ENCODE results near the gene CALU. TPM values are rescaled to one million over a fixed set of nuclear protein-coding genes. Genes with fewer than 3 reads are reported as not detected.

CALU gene
- total RNA-seq, 1 experiment from 2014 or later = 169 TPM

DNA sequence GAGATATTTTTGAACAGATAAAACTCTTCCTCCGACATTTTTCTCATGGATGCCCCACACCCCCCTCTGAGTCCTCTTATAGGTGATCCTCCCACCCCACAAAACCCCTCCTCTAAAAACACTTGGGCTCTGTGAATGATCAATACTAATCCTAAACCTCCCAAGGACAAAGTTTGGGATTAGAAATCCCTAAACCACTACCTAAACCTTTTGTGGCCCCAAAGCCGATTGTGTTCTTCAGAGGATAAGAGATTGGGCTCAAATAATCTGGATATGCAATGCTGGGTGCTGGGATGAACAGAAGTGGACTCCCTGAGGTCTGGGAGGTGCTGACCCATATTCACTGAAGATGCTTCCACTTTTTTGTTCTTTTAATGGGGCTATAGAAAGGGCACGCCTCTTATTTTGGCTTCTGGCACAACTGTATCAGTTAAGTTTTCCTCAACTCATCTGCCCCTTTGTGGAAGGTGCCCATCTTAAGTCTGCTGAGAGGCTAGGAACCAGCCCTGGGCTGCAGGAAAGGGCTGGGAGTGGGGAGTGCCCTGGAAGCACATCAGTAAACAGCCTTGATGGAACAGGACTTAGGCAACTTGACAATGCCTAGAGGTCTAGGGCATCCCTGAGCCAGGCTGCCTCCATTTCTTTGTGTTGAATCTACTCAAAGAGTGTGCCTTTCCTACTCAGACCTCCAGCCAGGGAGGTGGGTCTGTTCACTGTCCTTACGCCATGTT, 36.8 kb downstream of the CALU start, which contains the start of gene OPN1SW:
TSS of gene OPN1SW (minus strand) at position 51 of the 731 bp plus-strand sequence. CDS start at position 38, 13 bp downstream.
- BruUV-seq (replicated peaks) = no TSS peak
- peak; percentile 14 for ATAC-seq
- Histone ChIP-seq H3K4me3 (ENCODE audit: low read length) (no peak within 1 kb of the TSS), H3K36me3 (ENCODE audit: low read depth, low read length) (peaks cover 17% of the 10 kb centered on the region), H3K9me2 (replicated peaks; ENCODE audit: low read length) (no peaks in the 10 kb centered on the region), H3K27me3 (ENCODE audit: low read length) (no peaks in the 10 kb centered on the region), H3F3A (ENCODE audit: low read length, unreplicated experiment) (peaks cover 3% of the 10 kb centered on the region), H2AFZ (ENCODE audit: low read length) (no peak within 1 kb of the TSS), H3K9me3 (ENCODE audit: low read length) (no peaks in the 10 kb centered on the region), H4K20me1 (ENCODE audit: low read length) (no peaks in the 10 kb centered on the region), H3K9ac (ENCODE audit: low read length) (no peak within 1 kb of the TSS), H3K4me1 (ENCODE audit: insufficient read depth, low read length) (no peaks in the 10 kb centered on the region), H3K79me2 (ENCODE audit: low read length) (no peaks in the 10 kb centered on the region), H3K4me2 (ENCODE audit: low read length) (no peak within 1 kb of the TSS), H3K27ac (ENCODE audit: low read length) (no peak within 1 kb of the TSS)
- ChIA-PET POLR2A (ENCODE audit: unreplicated experiment) (interaction anchor here (0.5 kb wide), 1 partner anchor 29 kb away, joined by 3 read pairs; no protein-coding TSS in a partner anchor), CTCF (no interaction called here)
- DNase-seq = no peak
- TF ChIP-seq EZH2 (IDR thresholded peaks at IDR 0.05; ENCODE audit: low read length, unreplicated experiment) (no peak), EZH2phosphoT487 (IDR thresholded peaks at IDR 0.05; ENCODE audit: borderline replicate concordance, low read length) (no peak)
- TF ChIP-seq, protein P1, sequence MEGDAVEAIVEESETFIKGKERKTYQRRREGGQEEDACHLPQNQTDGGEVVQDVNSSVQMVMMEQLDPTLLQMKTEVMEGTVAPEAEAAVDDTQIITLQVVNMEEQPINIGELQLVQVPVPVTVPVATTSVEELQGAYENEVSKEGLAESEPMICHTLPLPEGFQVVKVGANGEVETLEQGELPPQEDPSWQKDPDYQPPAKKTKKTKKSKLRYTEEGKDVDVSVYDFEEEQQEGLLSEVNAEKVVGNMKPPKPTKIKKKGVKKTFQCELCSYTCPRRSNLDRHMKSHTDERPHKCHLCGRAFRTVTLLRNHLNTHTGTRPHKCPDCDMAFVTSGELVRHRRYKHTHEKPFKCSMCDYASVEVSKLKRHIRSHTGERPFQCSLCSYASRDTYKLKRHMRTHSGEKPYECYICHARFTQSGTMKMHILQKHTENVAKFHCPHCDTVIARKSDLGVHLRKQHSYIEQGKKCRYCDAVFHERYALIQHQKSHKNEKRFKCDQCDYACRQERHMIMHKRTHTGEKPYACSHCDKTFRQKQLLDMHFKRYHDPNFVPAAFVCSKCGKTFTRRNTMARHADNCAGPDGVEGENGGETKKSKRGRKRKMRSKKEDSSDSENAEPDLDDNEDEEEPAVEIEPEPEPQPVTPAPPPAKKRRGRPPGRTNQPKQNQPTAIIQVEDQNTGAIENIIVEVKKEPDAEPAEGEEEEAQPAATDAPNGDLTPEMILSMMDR (conservative IDR thresholded peaks at IDR 0.05; ENCODE audit: low read depth, low read length) = no peak
- intact Hi-C loops (cut with micrococcal nuclease) = no loop called here

DNA sequence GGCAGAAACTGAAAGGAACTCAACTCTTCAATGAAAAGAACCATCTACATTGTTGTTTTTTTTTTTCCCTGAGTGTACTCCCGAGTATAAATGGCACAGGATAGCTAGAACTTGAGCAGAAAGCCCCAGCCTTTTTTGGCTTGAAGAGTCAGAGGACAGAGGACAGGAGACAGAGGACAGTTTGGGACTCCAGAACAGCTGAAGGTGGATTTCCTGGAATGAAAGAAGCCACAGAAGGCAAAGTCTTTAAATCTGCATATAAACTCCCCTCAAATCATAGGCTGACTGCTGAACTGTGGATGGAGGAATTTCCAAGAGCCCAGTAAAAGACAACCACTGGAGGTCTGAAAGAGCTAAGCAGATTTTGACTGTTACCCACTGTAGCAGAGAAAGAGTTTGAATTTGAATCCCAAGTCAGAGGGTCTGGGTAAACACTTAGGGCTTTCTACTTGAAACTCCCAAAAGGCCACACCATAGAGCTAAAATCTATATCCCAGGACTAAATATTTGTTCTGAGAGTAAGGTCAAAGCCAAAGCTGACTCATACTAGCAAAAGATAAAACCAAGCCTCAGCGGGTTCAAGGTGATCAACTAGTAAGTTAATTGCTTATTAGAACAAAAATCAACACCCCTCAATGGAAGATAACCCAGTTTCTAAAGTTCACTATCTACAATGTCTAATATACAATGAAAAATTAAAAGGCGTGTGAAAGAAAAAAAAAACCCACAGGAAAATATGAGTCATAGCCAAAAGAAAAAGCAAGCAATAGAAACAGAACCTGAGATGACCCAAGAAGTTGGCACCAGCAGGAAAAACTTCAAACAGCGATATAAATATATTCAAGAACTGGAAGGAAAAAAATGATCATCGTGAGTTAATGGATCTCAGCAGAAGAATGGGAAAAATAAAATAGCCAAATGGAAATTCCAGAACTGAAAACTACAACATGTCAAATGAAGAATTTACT, 38.3 kb downstream of the CALU start:
- peaks cover 8% of the 10 kb centered on the region; the same call in 1 of the 2 replicates for H3K36me3 ChIP-seq (ENCODE audit: low read depth, low read length)
- H2AFZ ChIP-seq (ENCODE audit: low read length) = no peak overlapping the region
- DNase-seq = no peak
- no peak overlapping the region for H3K9ac ChIP-seq (ENCODE audit: low read length)
- H3K4me3 ChIP-seq (ENCODE audit: low read length) = no peak overlapping the region
- H3K9me3 ChIP-seq (ENCODE audit: low read length) = no peaks in the 10 kb centered on the region
- H3K4me2 ChIP-seq (ENCODE audit: low read length) = no peak overlapping the region
- no peaks in the 10 kb centered on the region for H3K27me3 ChIP-seq (ENCODE audit: low read length)
- H3K27ac ChIP-seq (ENCODE audit: low read length) = no peak overlapping the region
- TF ChIP-seq, protein P1 (conservative IDR thresholded peaks at IDR 0.05; ENCODE audit: low read depth, low read length) = no peak
- no peak for TF ChIP-seq EZH2 (IDR thresholded peaks at IDR 0.05; ENCODE audit: low read length, unreplicated experiment)
- TF ChIP-seq EZH2phosphoT487 (IDR thresholded peaks at IDR 0.05; ENCODE audit: borderline replicate concordance, low read length) = no peak
- no peaks in the 10 kb centered on the region for H3F3A ChIP-seq (ENCODE audit: low read length, unreplicated experiment)
- no peaks in the 10 kb centered on the region for H3K4me1 ChIP-seq (ENCODE audit: insufficient read depth, low read length)
- H3K79me2 ChIP-seq (ENCODE audit: low read length) = no peaks in the 10 kb centered on the region
- no peaks in the 10 kb centered on the region for H3K9me2 ChIP-seq (replicated peaks; ENCODE audit: low read length)
- POLR2A ChIA-PET (ENCODE audit: unreplicated experiment) = no interaction called here
- no peaks in the 10 kb centered on the region for H4K20me1 ChIP-seq (ENCODE audit: low read length)
- no TSS peak for BruUV-seq (replicated peaks)
- intact Hi-C loops (cut with micrococcal nuclease) = no loop called here
- CTCF ChIA-PET = no interaction called here
- ATAC-seq = no peak

All from PC-3 (cell line).